Measurements from ENCODE around the gene LHPP.

DNA sequence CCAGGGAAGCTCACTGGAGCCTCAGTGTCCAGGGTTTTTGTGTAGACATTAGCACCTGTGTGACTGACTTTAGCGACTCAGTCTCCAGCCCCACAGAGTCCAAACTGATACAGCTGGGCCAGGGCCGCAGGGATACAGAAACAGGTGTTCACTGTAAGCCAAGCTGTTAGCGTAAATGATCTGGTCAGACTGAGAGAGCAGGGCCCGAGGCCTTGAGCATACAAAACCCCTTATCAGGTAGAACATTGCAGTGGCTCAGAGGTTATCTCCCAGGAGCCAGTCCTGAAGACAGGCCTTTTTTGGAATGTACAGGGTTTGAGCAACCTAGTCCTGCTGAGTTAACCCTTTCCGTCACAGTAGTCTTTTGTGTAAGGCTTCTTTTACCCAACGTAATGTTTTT, 25.0 kb downstream of the LHPP start:
- TF ChIP-seq, protein P1, sequence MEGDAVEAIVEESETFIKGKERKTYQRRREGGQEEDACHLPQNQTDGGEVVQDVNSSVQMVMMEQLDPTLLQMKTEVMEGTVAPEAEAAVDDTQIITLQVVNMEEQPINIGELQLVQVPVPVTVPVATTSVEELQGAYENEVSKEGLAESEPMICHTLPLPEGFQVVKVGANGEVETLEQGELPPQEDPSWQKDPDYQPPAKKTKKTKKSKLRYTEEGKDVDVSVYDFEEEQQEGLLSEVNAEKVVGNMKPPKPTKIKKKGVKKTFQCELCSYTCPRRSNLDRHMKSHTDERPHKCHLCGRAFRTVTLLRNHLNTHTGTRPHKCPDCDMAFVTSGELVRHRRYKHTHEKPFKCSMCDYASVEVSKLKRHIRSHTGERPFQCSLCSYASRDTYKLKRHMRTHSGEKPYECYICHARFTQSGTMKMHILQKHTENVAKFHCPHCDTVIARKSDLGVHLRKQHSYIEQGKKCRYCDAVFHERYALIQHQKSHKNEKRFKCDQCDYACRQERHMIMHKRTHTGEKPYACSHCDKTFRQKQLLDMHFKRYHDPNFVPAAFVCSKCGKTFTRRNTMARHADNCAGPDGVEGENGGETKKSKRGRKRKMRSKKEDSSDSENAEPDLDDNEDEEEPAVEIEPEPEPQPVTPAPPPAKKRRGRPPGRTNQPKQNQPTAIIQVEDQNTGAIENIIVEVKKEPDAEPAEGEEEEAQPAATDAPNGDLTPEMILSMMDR (conservative IDR thresholded peaks at IDR 0.05): no peak
- no peak for TF ChIP-seq ZFX (IDR thresholded peaks at IDR 0.05)
